ENCODE results near the gene EID3.

GRCh38 chr12:104353012-104353981 lies 49.8 kb downstream of the EID3 start:
- TF ChIP-seq CTCF (IDR thresholded peaks at IDR 0.05; ENCODE audit: low read depth, low read length) = no peak
- TF ChIP-seq EZH2phosphoT487 (IDR thresholded peaks at IDR 0.05; ENCODE audit: low read depth) = no peak
